ENCODE measurements around the gene RNF169. TPM values are rescaled to one million over a fixed set of nuclear protein-coding genes. Genes with fewer than 3 reads are reported as not detected.

RNF169 gene
- 1 to 10 TPM in 2 of 3 donors, under 1 TPM in 1; 0.21 to 2.2 (median 1.6) TPM for polyA plus RNA-seq

GRCh38 chr11:74748211-74749126 lies at the start of gene RNF169:
Gene RNF169, plus strand, starts transcription at chr11:74748849. Its CDS starts 32 bp downstream, at chr11:74748881.
- H3K9me3 Mint-ChIP-seq = no peaks in the 10 kb centered on the region
- H3K4me1 Mint-ChIP-seq = peaks cover 29 to 42% of the 10 kb centered on the region in 2 donors
- DNase-seq = peak; percentile 90
- H3K36me3 Mint-ChIP-seq = peaks cover 0 to 3% (median 0%) of the 10 kb centered on the region in 3 donors
- H3K27ac Mint-ChIP-seq = peak within 1 kb of the TSS; percentile 88 to 97 (median 96)
- peaks cover 1 to 7% (median 4%) of the 10 kb centered on the region in 3 donors for H3K27me3 Mint-ChIP-seq (ENCODE audit: low read depth in 3 of 3)
- H3K4me3 Mint-ChIP-seq = peak within 1 kb of the TSS; percentile 91 to 98 (median 96)

- Mint-ChIP-seq H3K27ac (no peak overlapping the region), H3K27me3 (ENCODE audit: low read depth in 3 of 3) (peaks cover 0 to 5% (median 4%) of the 10 kb centered on the region in 3 donors), H3K4me1 (no peaks in the 10 kb centered on the region), H3K4me3 (no peak overlapping the region), H3K9me3 (no peaks in the 10 kb centered on the region), H3K36me3 (no peaks in the 10 kb centered on the region)
- no peak for DNase-seq
These were observed 48.8 kb upstream of the RNF169 start for GRCh38 chr11:74699615-74700396.

- no peaks in the 10 kb centered on the region for H3K4me1 Mint-ChIP-seq
- no peak overlapping the region for H3K4me3 Mint-ChIP-seq
- H3K27ac Mint-ChIP-seq = no peak overlapping the region
- DNase-seq = no peak
- no peaks in the 10 kb centered on the region for H3K9me3 Mint-ChIP-seq
- H3K36me3 Mint-ChIP-seq = no peaks in the 10 kb centered on the region
- H3K27me3 Mint-ChIP-seq (ENCODE audit: low read depth in 3 of 3) = peaks cover 0 to 5% (median 4%) of the 10 kb centered on the region in 3 donors
These were observed 47.3 kb upstream of the RNF169 start for GRCh38 chr11:74701351-74701750.

- Mint-ChIP-seq H3K4me3 (no peak overlapping the region), H3K9me3 (no peaks in the 10 kb centered on the region), H3K27me3 (ENCODE audit: low read depth in 3 of 3) (peaks cover 0 to 6% (median 0%) of the 10 kb centered on the region in 3 donors), H3K4me1 (no peaks in the 10 kb centered on the region), H3K36me3 (no peaks in the 10 kb centered on the region), H3K27ac (no peak overlapping the region)
- peak; percentile 31 to 46 (median 41) for DNase-seq
These were observed 46.2 kb upstream of the RNF169 start for GRCh38 chr11:74702383-74703007.

- H3K4me1 Mint-ChIP-seq = no peaks in the 10 kb centered on the region
- peaks cover 0 to 6% (median 0%) of the 10 kb centered on the region in 3 donors for H3K27me3 Mint-ChIP-seq (ENCODE audit: low read depth in 3 of 3)
- H3K36me3 Mint-ChIP-seq = no peaks in the 10 kb centered on the region
- H3K9me3 Mint-ChIP-seq = no peaks in the 10 kb centered on the region
- H3K4me3 Mint-ChIP-seq = no peak overlapping the region
- no peak for DNase-seq
- H3K27ac Mint-ChIP-seq = no peak overlapping the region
These were observed 45.4 kb upstream of the RNF169 start for GRCh38 chr11:74703211-74703610.

GRCh38 chr11:74707182-74707581 lies 41.5 kb upstream of the RNF169 start:
- Mint-ChIP-seq H3K4me3 (no peak overlapping the region), H3K9me3 (no peaks in the 10 kb centered on the region), H3K27ac (no peak overlapping the region), H3K4me1 (no peaks in the 10 kb centered on the region), H3K36me3 (no peaks in the 10 kb centered on the region), H3K27me3 (ENCODE audit: low read depth in 3 of 3) (peaks cover 0 to 6% (median 0%) of the 10 kb centered on the region in 3 donors)
- no peak for DNase-seq

GRCh38 chr11:74707602-74708510 lies 40.8 kb upstream of the RNF169 start:
- H3K27ac Mint-ChIP-seq = no peak overlapping the region
- H3K27me3 Mint-ChIP-seq (ENCODE audit: low read depth in 3 of 3) = peaks cover 0 to 6% (median 0%) of the 10 kb centered on the region in 3 donors
- no peak for DNase-seq
- no peak overlapping the region for H3K4me3 Mint-ChIP-seq
- no peaks in the 10 kb centered on the region for H3K4me1 Mint-ChIP-seq
- no peaks in the 10 kb centered on the region for H3K36me3 Mint-ChIP-seq
- no peaks in the 10 kb centered on the region for H3K9me3 Mint-ChIP-seq

- Mint-ChIP-seq H3K9me3 (no peaks in the 10 kb centered on the region), H3K4me1 (no peaks in the 10 kb centered on the region), H3K27me3 (ENCODE audit: low read depth in 3 of 3) (peaks cover 0 to 6% (median 0%) of the 10 kb centered on the region in 3 donors), H3K27ac (no peak overlapping the region), H3K36me3 (no peaks in the 10 kb centered on the region), H3K4me3 (no peak overlapping the region)
- no peak for DNase-seq
These were observed 39.5 kb upstream of the RNF169 start for GRCh38 chr11:74709175-74709574.

GRCh38 chr11:74710281-74710938 lies 38.2 kb upstream of the RNF169 start:
- H3K9me3 Mint-ChIP-seq = no peaks in the 10 kb centered on the region
- H3K36me3 Mint-ChIP-seq = no peaks in the 10 kb centered on the region
- no peak overlapping the region for H3K4me3 Mint-ChIP-seq
- no peaks in the 10 kb centered on the region for H3K4me1 Mint-ChIP-seq
- no peak overlapping the region for H3K27ac Mint-ChIP-seq
- H3K27me3 Mint-ChIP-seq (ENCODE audit: low read depth in 3 of 3) = peaks cover 0 to 2% (median 0%) of the 10 kb centered on the region in 3 donors
- DNase-seq = no peak

GRCh38 chr11:74713686-74714085 lies 35.0 kb upstream of the RNF169 start:
- no peak overlapping the region for H3K27ac Mint-ChIP-seq
- H3K4me3 Mint-ChIP-seq = no peak overlapping the region
- H3K4me1 Mint-ChIP-seq = no peaks in the 10 kb centered on the region
- no peaks in the 10 kb centered on the region for H3K9me3 Mint-ChIP-seq
- no peaks in the 10 kb centered on the region for H3K36me3 Mint-ChIP-seq
- no peak for DNase-seq
- peaks cover 0 to 3% (median 2%) of the 10 kb centered on the region in 3 donors for H3K27me3 Mint-ChIP-seq (ENCODE audit: low read depth in 3 of 3)

GRCh38 chr11:74714904-74715303 lies 33.7 kb upstream of the RNF169 start:
- H3K9me3 Mint-ChIP-seq = no peaks in the 10 kb centered on the region

GRCh38 chr11:74717221-74717969 lies 31.3 kb upstream of the RNF169 start:
- Mint-ChIP-seq H3K4me3 (no peak overlapping the region), H3K9me3 (peaks cover 0 to 1% (median 0%) of the 10 kb centered on the region in 6 donors), H3K27me3 (ENCODE audit: low read depth in 3 of 3) (peaks cover 0 to 4% (median 3%) of the 10 kb centered on the region in 3 donors), H3K4me1 (no peaks in the 10 kb centered on the region), H3K27ac (no peak overlapping the region), H3K36me3 (no peaks in the 10 kb centered on the region)
- DNase-seq = no peak

More at GRCh38 chr11:74714904-74715303, 33.7 kb upstream of the RNF169 start:
- H3K27ac Mint-ChIP-seq = no peak overlapping the region
- H3K4me3 Mint-ChIP-seq = no peak overlapping the region
- DNase-seq = no peak
- H3K36me3 Mint-ChIP-seq = no peaks in the 10 kb centered on the region
- peaks cover 0 to 3% (median 2%) of the 10 kb centered on the region in 3 donors for H3K27me3 Mint-ChIP-seq (ENCODE audit: low read depth in 3 of 3)
- no peaks in the 10 kb centered on the region for H3K4me1 Mint-ChIP-seq

Data from immature natural killer cell (primary cell).